ENCODE data around the gene NAT14. TPM values are rescaled to one million over a fixed set of nuclear protein-coding genes. Genes with fewer than 3 reads are reported as not detected.
A peak's percentile ranks its signal among the peaks of the same experiment; 100 is the strongest.

NAT14 gene
- total RNA-seq, 2 donors from 2014 or later: 4.9 to 7.7 TPM

- Histone ChIP-seq H3K36me3 (no peaks in the 10 kb centered on the region), H3K9me3 (no peaks in the 10 kb centered on the region), H3K4me3 (peak within 1 kb of the TSS; percentile 78), H3K27ac (peak within 1 kb of the TSS; percentile 87), H3K27me3 (no peaks in the 10 kb centered on the region), H3K9ac (ENCODE audit: low read depth in 2 of 2, low read length in 2 of 2) (peak within 1 kb of the TSS; percentile 88 to 98), H3K4me1 (no peaks in the 10 kb centered on the region)
- peak; percentile 100 for DNase-seq
- intact Hi-C loops (cut with DNase I): no loop called here
- TF ChIP-seq, protein P1, sequence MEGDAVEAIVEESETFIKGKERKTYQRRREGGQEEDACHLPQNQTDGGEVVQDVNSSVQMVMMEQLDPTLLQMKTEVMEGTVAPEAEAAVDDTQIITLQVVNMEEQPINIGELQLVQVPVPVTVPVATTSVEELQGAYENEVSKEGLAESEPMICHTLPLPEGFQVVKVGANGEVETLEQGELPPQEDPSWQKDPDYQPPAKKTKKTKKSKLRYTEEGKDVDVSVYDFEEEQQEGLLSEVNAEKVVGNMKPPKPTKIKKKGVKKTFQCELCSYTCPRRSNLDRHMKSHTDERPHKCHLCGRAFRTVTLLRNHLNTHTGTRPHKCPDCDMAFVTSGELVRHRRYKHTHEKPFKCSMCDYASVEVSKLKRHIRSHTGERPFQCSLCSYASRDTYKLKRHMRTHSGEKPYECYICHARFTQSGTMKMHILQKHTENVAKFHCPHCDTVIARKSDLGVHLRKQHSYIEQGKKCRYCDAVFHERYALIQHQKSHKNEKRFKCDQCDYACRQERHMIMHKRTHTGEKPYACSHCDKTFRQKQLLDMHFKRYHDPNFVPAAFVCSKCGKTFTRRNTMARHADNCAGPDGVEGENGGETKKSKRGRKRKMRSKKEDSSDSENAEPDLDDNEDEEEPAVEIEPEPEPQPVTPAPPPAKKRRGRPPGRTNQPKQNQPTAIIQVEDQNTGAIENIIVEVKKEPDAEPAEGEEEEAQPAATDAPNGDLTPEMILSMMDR (IDR thresholded peaks at IDR 0.05): no peak
Measured at GRCh38 chr19:55461259-55461973, 23.6 kb upstream of the NAT14 start, which contains the start of gene ISOC2. TSS of gene ISOC2 (minus strand) at chr19:55461642. CDS start at chr19:55456486, 5,156 bp downstream.

GRCh38 chr19:55461974-55462626, 22.9 kb upstream of the NAT14 start:
- DNase-seq: no peak
- peak overlapping the region; percentile 78 for H3K4me3 ChIP-seq
- TF ChIP-seq, protein P1 (IDR thresholded peaks at IDR 0.05): no peak
- no peaks in the 10 kb centered on the region for H3K9me3 ChIP-seq
- H3K36me3 ChIP-seq: no peaks in the 10 kb centered on the region
- H3K4me1 ChIP-seq: no peaks in the 10 kb centered on the region
- intact Hi-C loops (cut with DNase I): no loop called here
- peak overlapping the region; percentile 87 for H3K27ac ChIP-seq
- no peaks in the 10 kb centered on the region for H3K27me3 ChIP-seq
- H3K9ac ChIP-seq (ENCODE audit: low read depth in 2 of 2, low read length in 2 of 2): peak overlapping the region; percentile 77 to 82

GRCh38 chr19:55462722-55463121, 22.3 kb upstream of the NAT14 start:
- DNase-seq: no peak
- Histone ChIP-seq H3K9ac (ENCODE audit: low read depth in 2 of 2, low read length in 2 of 2) (no peak overlapping the region), H3K27me3 (no peaks in the 10 kb centered on the region), H3K27ac (no peak overlapping the region), H3K36me3 (no peaks in the 10 kb centered on the region), H3K9me3 (no peaks in the 10 kb centered on the region), H3K4me3 (no peak overlapping the region), H3K4me1 (no peaks in the 10 kb centered on the region)
- TF ChIP-seq, protein P1 (IDR thresholded peaks at IDR 0.05): no peak
- intact Hi-C loops (cut with DNase I): no loop called here

DNA sequence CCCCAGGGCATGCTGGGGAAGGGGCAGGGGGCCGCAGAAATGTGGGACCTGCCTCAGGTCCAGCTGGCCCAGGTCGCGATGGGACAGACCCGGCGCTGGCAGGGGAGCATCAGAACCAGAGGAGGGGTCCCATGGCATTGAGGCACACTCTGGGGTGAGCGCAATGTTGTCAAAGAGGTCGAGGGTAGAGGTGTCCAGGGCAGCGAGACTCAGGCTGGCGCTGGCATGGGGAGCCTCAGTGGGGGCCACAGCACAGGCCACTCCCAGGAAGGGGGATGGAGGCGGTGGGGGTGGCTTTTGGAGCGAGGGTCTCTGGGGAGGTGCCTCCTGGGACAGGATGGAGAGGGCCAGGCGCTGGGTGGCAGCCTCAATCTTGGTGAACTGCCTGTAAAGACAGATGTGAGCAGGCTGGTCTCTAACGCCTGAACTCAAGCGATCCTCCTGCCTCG, 21.4 kb upstream of the NAT14 start:
- TF ChIP-seq, protein P1 (IDR thresholded peaks at IDR 0.05): no peak
- Histone ChIP-seq H3K9ac (ENCODE audit: low read depth in 2 of 2, low read length in 2 of 2) (no peak overlapping the region), H3K4me3 (no peak overlapping the region), H3K36me3 (no peaks in the 10 kb centered on the region), H3K4me1 (no peaks in the 10 kb centered on the region), H3K27ac (no peak overlapping the region), H3K9me3 (no peaks in the 10 kb centered on the region), H3K27me3 (no peaks in the 10 kb centered on the region)
- intact Hi-C loops (cut with DNase I): no loop called here
- DNase-seq: no peak

- TF ChIP-seq, protein P1 (IDR thresholded peaks at IDR 0.05): no peak
- Histone ChIP-seq H3K36me3 (no peaks in the 10 kb centered on the region), H3K4me3 (no peak overlapping the region), H3K27me3 (no peaks in the 10 kb centered on the region), H3K4me1 (no peaks in the 10 kb centered on the region), H3K9ac (ENCODE audit: low read depth in 2 of 2, low read length in 2 of 2) (no peak overlapping the region), H3K27ac (no peak overlapping the region), H3K9me3 (no peaks in the 10 kb centered on the region)
- intact Hi-C loops (cut with DNase I): no loop called here
- DNase-seq: no peak
Measured at GRCh38 chr19:55464039-55464661, 20.8 kb upstream of the NAT14 start.

Measured in colonic mucosa (tissue), 4 donors.